IMR-90 (cell line): ENCODE results near the gene SLC4A2.

ENCODE experiments used
- CEBPB ChIP-seq: IDR thresholded peaks from 2 replicates; pipeline ENCODE4 v1.6.1; 2012; ENCODE audit warnings: low read depth, low read length, improper control_type of control experiment
- CHD1 ChIP-seq: IDR thresholded peaks from 2 replicates; pipeline ENCODE4 v1.6.1; 2012; ENCODE audit warnings: low read depth, low read length, improper control_type of control experiment
- CTCF ChIP-seq: conservative IDR thresholded peaks from 2 replicates; pipeline ENCODE4 v1.5.1; 2012; ENCODE audit warnings: mild to moderate bottlenecking, low read depth, low read length, improper control_type of control experiment
- FOS ChIP-seq: fragments of 150-350 bp; IDR thresholded peaks from 2 replicates; pipeline ENCODE4 v1.6.1; 2016; ENCODE audit warnings: low read depth, low read length
- MAFK ChIP-seq: IDR thresholded peaks from 2 replicates; pipeline ENCODE4 v1.6.1; 2012; ENCODE audit warnings: low read depth, low read length, improper control_type of control experiment
- POLR2A ChIP-seq: IDR thresholded peaks from 2 replicates; pipeline ENCODE4 v1.6.1; 2012; ENCODE audit warnings: mild to moderate bottlenecking, low read depth, low read length
- RAD21 ChIP-seq: IDR thresholded peaks from 2 replicates; pipeline ENCODE4 v1.6.1; 2012; ENCODE audit warnings: low read length, improper control_type of control experiment
- RCOR1 ChIP-seq: IDR thresholded peaks from 2 replicates; pipeline ENCODE4 v1.6.1; 2012; ENCODE audit warnings: mild to moderate bottlenecking, low read length, improper control_type of control experiment; ENCODE audit not compliant: insufficient replicate concordance
- RFX5 ChIP-seq: IDR thresholded peaks from 2 replicates; pipeline ENCODE4 v1.8.0; 2012; ENCODE audit warnings: low read depth, mild to moderate bottlenecking, low read length, moderate library complexity
- USF2 ChIP-seq: fragments of 150-350 bp; IDR thresholded peaks from 2 replicates; pipeline ENCODE4 v1.6.1; 2017; ENCODE audit warnings: mild to moderate bottlenecking, antibody characterized with exemption, low read length, low read depth

- no peak for TF ChIP-seq RFX5
- no peak for TF ChIP-seq RAD21
- TF ChIP-seq POLR2A, result no peak
- peak; percentile 10; the same call in 1 of the 2 replicates for TF ChIP-seq CTCF
- no peak for TF ChIP-seq FOS
- no peak for TF ChIP-seq CHD1
- TF ChIP-seq RCOR1, result no peak
- TF ChIP-seq MAFK, result no peak
- TF ChIP-seq CEBPB, result no peak
- no peak for TF ChIP-seq USF2
Measured at GRCh38 chr7:151115121-151115835, 55.9 kb downstream of the SLC4A2 start.
